HG03520 (cell line): ENCODE measurements around the gene IPO4.

Source experiments
- ATAC-seq: cut with Tn5 transposase; IDR thresholded peaks from one replicate; pipeline ENCODE4 v1.9.1; 2021; ENCODE audit warnings: mild to moderate bottlenecking, moderate library complexity; ENCODE audit not compliant: unreplicated experiment

Gene IPO4

DNA sequence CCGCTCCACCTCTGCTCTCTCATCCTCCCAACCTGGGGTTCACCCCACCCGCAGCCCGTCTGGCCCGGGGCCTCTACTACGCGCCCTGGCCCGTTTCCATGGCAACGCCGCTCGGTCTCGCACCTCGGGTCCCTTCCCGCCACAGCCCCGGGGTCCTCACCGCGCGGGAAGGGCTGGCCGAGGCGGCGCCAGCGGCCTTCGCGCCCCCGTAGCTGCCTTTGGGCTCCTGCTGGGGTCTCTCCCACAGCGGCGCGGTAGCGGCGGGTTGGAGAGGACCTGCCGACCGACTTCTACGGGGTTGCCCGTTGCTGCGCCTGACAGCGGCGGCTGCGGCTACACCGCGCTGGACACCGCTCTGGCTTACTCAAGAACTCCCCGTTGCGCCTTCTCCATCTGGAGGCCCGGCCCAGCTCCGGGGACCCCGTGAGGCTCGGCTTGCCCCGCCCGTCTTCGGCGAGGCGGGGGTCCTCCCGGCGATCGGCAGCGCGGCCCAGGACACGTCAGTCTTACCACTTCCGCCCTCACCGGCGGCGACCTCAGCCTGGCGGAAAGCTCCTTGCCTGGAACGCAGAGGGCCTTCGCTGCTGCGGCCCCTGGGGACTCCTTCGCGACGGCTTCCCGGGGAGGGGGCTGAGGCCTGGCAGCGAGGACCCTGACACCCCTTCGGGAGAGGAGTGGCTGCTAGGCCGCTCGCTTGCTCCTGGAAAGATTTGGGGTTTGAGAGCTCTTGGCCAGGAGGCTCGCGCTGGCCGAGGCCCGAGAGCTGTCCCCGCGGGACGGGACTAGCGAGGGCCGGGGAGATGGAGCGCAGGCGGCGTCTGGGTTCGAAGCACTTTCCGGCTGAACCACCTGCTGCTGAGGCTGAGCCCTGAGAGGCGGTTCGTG lies 6.8 kb upstream of the IPO4 start, which contains the start of gene TM9SF1:
Gene TM9SF1 (minus strand): TSS at position 256 of the 885 bp plus-strand sequence. CDS start 422 bp downstream, outside the sequence.
- ATAC-seq = peak; percentile 70

DNA sequence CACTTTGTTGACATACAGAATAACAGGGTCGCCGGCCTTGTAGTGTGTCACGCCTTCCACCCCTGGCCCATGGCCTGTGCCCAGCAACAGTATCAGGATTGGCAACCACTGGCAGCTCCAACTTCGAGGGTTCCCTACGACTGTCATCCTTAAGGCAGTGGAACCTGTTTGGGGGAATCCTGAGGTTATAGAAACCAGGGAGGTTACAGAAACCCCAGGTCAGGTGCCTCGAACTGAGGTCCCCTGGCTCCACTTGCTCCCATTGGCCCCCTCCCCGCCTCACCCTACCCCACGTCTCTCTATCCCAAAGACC lies 6.2 kb upstream of the IPO4 start:
- no peak for ATAC-seq

DNA sequence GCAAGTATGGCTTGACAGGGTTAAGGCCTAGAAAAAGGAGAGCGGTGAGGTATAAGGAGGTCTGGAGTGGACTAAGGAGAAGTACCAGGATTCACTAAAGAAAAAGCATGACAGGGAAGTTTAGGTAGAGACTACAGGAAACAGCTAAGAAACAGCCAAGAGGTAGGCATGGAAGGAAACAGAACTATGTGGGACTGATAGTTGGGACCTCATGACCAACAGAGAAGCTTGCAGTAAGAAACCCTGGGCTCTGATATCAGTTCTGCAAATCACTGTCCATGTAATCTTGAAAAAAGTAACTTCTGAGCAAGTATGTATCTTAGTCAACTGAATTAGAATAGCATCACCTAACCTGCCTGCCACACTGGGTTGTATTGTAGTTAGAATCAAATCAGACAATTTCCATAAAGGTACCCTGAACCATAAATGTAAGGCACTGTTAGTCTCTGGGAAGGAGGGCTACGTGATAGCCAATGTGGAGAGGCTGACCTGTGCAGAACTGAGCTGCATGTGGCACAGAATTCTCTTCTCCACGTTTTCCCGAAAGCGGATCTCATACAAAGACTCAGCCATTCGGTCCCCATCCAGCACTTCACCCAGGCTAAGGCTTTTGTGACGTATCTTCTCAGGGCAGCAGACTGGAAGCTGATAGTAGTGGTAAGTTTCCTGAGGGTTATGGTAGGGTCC lies 5.7 kb upstream of the IPO4 start:
- ATAC-seq = no peak

DNA sequence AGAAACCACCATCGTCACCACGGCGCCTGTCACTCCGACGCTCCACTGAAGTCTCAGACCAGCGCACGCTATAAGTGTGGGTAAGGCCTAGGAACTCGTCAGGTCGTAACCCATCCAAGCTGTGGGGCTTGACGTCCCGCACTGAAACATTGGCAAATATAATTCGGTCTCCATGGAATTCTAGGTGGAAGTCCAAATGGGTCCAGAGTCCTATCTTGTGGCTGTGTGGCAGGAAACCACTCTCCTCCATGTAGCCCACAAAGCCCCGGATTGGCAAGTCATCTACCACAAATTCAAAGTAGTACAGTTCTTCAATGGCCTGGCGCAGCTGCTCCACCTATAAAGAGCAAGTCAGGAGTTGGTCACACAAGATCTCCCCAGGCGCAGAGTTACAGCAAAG lies 4.3 kb upstream of the IPO4 start:
- no peak for ATAC-seq

DNA sequence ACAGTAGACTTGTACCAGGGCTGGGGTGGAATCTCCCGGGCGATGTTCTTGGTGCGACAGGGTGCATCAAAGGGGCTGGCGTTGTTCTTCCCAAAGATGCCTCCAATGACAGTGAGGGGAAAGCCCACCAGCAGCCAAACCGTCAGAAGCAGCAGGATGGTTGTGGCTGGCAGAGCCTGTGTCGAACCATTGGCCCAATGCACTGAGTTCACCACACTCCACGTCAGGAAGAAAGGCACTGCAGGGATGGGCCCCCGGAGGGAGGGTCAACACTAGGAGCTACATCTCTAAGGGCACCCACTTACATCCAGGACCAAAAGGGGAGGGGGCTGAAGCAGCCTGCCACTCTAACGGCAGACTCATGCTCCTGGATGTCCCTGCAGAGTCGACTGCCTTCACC lies 1.8 kb upstream of the IPO4 start:
- ATAC-seq = no peak

DNA sequence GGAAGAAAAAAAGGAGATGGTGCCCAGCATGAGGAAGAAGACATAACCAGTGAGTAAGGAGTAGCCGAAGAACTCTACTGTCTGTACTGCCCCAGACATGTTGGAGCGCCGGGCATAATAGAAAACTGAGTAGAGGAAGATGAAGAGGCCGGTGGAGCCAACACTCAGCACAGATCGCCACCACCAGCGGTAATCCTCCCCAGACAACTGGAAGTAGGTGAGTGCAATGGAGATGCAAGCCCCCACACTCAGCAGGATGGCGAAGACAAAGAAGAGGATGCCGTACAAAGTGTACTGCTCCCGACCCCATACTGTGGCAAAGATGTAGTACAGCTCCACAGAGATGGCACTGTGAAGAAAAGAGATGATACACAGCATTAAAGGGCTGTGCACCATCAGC lies 844 bp upstream of the IPO4 start:
- no peak for ATAC-seq

DNA sequence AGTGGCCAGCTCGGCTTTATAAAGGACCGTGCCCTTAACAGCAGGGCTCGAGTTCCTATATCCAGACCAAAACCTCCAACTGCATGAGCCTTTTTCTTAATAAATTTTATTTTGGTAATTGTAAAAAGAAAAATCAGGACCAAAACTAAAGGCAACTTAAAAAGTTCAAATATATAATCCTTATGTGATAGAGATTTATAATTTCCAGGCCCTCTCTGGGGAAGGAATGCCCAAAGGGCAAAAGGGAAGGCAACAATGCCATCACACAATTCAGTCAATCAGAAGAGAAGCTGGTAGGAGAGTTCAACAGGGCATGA lies 401 bp upstream of the IPO4 start:
- no peak for ATAC-seq

DNA sequence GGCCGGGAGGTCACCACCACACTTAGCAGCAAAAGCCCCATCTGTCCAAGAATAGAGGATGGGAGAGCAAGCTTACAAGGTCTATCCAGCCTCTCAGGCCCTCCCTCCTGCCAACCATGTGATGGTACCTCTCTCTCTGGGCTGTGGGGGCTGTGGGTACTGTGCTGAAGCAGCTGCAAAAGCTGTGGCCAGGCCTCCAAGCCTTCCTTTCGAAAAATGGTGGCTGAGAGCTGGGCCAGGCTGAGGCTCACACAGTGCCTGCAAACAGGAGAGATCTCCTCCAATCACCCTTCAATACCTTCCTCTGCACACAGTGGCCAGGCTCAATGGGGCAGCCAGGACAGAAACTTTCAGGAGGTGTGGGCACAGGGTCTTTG lies 1.1 kb downstream of the IPO4 start:
- no peak for ATAC-seq

DNA sequence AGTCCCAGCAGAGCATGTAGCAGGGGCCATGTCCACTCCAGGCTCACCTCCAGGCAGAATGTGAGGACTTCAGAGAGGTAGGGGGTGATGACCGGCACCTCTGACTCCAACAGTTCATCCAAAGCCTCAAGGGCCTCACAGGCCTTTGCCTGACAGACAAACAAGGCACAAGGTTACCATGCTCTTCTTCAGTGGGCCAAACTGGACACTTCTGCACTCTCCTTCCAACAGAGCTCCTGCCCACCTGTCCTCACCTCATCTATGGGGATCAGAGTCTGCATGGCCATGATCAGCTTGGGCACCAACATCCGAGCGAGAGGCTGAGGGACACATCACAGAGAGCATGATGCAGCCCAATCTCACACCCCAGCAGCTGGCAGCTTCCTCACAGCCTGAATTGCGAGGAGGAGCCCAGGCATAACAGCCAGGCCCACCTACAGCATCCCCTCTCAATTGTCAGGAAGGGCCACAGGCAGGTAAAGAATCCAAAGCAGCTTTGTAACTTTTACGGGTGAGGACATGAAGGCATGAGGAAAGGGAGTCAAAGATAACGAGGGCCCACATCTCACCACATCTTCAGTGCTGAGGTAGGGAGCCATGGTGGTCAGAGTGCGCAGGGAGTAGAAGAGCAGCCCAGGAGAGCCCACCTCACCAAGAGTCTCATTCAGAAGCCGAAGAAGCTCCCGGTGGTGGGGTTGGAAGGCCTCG lies 1.6 kb downstream of the IPO4 start:
- ATAC-seq = no peak

DNA sequence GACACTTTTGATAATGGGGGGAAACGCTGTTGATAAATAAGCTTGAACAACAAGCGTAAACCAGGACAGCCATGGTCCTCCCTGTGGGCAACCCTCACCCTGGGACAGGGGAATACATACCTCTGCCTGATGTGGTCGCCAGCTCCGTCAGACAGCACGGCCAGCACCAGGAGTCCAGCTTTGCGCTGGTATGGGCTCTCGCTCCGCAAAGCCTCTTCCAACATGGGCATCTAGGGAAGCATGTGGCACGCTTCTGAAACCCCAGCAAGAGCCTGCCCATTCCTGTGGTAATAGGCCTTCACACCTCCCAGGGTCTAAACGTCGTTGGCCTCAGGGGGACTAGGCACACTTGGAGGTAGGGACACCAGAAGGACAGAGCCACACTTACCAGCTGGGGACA lies 2.9 kb downstream of the IPO4 start:
- ATAC-seq = no peak

DNA sequence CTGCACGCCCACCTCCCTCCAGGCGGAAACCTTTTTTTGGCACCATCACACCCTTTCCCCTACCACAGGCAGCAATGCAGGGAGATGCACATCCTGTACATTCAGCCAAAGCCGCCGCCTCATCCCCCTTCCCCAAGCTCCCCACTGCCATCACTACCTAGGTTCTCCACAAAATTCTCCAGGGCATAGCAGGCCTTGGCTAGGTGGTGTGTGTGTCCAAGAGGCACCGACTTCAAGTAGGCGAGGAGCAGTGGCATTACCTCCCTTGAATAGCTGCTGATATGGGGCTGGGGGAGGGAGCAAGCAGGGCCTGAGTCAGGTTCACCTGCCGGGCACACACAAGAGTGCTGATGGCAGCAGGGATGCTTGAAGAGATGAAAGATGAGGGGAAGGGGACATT lies 3.6 kb downstream of the IPO4 start:
- no peak for ATAC-seq

DNA sequence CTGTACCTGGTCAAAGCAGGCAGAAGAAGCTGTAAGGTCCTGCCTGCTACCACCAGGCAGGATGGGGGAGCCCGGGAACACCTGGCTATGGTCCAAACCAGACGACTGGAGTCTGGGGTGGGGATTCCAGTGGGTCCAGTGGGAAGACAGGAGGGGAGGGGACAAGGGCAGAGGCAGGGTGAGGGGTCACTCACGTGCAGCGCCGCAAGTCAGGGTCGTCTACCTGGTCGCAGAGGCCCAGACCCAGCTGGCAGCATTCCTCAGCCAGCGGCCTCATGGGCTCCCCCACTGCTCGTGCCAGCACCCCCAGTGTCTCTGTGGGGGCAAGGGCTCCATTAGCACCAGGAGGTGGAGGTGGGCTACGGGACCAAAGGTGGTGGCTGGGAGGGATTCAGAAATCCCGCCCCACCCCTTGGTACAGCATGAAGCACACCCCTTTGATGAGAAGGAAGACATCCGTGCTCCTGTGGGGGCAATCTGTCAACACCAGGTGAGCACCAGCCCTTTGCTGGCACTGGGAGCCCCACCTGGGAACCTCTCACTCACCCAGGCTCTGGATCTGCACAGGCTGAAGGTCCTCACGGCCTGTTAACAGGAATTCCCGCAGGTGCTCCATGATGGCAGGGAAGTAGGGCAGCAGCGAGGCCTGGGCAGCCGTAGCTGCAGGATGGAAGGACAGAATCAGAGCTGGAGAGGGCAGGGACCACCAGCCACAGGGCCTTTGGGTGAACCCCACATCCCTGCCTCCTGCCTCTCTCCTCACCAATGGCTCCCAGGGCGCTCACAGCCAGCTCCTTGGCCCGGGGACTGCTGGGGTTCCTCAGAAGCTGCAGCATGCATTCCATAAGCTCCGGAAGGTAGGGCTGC lies 4.3 kb downstream of the IPO4 start:
- no peak for ATAC-seq

DNA sequence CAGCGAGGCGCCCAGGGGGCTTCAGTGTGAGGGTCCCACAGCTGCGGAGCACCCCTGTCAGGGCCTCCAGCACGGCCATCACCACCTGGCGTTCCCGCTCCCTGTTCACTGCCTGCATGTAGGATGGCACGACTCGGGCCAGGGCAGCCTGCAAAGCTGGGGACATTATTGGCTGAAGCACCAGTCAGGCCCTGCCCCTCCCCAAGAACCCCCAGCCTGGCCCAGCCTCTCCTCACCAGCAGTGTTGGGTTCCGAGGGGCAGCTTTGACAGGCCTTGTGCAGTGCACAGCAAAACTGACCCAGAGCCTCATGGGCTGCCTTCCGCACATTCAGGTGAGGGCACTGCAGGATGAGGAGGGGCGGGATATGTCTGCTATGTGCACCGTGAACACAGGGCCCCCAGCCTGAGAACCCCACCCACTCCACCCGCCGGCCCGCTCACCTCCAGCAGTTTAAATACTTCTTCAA lies 5.6 kb downstream of the IPO4 start:
- ATAC-seq = no peak

DNA sequence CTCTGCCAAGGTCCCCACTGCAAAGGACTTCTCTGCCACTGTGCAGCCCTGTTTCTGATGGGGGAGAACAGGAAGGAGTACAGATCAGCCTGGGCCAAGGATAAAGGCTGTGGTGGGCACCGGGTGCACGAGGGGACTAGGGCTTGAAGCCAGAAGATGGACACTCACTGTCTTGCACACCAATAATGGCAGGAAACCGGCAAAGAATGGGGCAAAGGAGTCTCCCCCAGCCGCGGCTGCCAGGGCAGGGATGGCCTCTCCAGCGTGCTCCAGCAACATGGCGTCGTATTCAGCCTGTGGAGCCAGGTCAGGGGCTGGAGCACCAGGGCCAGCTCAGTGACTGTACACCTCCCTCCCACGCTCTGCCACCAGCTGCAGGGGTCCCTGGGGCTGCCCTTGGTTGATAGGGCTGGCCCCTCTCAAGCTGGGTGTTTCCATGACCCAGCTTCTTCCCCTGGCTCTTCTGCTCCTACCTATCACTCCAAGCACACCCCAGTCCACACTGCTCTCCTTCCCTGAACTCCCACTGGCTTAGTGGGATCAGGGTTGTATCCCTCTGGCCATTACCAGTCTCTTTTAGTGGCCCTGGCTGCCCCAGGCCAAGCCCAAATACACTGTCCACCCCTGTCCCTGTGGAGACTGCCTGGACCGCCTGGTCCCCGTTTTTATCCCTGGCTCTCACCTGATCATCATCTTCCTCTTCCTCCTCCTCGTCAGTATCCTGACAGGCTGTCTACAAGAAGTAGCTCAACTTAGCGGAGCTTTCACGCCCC lies 6.3 kb downstream of the IPO4 start:
- ATAC-seq = no peak

DNA sequence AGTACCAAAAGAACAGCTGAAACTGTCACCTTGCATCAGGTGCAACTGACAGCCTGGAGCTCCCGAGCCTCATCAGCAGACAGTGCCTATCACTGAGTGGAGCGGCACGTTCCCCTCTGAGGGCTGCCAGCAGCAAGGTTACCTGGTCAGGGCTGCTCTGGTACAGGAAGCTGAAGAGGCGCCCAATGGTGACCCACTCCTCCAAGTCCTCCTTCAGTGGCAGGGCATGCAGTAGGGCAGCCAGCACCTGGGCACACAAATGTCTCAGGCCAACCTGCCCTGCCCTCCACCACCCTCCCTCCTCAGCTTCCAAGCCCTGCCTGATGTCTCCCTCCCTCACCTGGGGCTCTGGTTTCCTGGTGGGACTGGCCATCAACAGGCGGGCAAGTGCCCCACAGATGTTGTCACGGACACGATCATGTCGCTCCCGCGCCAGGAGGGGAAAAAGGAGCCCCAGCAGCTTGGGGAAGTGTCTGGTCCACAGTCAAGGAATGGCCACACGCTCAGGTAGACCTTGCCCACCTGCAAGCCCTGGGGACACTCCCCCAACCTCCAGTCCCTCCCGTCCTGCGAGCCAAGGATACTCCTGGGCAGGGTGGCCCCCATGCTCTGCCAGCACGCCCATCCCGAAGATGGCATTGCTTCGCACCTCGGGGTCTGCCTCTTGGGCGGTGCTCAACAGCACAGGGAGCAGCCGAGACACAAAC lies 7.1 kb downstream of the IPO4 start:
- no peak for ATAC-seq

DNA sequence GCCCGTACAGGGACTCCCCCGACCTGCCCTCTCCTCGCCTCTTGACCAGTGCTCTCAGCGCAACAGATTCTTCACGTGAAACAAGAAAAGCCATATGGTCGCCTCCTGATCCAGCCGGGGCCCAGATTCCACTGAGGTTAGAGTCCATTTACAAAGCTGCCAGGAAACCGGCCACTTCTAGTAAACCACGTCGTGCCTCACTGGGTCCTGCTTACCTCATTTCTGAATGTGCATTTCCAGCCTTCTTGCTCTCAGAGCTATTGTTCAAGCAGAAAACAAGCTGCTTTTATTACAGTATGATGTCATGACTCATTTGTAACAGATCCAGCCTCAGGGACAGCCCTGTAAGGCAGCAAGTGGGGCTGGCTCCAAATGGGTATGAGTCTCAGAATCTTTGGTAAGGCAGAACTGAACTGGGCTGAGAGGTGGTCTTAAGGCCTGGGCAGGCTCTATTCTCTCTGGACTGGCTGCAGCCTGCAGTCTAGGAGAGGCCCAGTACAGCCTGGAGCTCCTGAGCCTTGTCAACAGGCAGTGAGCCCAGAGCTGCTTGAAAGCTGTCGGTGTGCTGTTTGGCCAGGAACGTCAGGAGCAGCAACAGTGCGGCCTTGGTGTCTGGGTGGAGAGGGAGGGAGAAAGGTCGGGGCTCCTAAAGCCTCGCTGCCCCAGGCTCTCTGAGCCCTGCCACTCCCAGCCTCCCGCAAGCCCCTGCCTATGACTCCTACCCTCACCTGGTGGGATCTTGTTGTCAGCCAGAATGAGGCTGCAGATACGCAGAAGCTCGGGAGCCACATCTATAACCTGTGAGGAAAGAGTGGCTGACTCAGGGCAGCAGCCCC lies 8.4 kb downstream of the IPO4 start:
- ATAC-seq = no peak

DNA sequence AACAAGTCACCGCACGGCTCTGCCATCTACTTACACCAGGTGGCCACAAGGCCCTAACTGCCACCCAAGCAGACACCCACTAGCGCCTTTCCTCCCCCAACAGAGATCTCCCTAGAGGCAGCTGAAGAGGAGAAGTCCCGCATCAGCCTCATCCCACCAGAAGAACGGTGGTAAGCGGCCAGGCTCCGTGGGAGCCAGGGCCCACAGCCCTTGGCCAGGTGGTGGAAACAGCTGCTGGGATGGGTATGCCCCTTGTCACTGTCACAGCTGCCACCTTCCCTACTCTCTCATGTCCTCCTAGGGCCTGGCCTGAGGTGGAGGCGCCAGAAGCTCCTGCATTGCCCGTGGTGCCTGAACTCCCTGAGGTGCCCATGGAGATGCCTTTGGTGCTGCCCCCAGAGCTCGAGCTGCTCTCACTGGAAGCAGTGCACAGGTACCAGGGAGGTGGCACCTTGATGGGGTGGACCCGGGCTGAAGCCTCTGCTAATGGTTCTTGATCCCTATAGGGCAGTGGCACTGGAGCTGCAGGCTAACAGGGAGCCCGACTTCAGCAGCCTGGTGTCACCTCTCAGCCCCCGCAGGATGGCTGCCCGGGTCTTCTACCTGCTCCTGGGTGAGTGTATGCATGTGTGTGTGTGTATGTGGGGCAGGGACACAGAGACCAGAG lies 9.2 kb downstream of the IPO4 start:
- ATAC-seq = no peak
